Ishikawa (cell line): ENCODE measurements around the gene TRAF7.

Experiments
- CEBPB ChIP-seq: IDR thresholded peaks from 2 replicates; pipeline ENCODE4 v1.6.1; 2012
- CREB1 ChIP-seq: IDR thresholded peaks from 2 replicates; pipeline ENCODE4 v1.6.1; 2012; ENCODE audit warnings: low read depth
- EGR1 ChIP-seq: IDR thresholded peaks from 2 replicates; pipeline ENCODE4 v1.6.1; 2012
- EP300 ChIP-seq: IDR thresholded peaks from 2 replicates; pipeline ENCODE4 v1.6.1; 2012; ENCODE audit warnings: borderline replicate concordance
- NFIC ChIP-seq: IDR thresholded peaks from 2 replicates; pipeline ENCODE4 v1.6.1; 2012
- RAD21 ChIP-seq: IDR thresholded peaks from 2 replicates; pipeline ENCODE4 v1.6.1; 2012; ENCODE audit warnings: low read depth
- TAF1 ChIP-seq: IDR thresholded peaks from 2 replicates; pipeline ENCODE4 v1.6.1; 2012; ENCODE audit warnings: low read depth, mild to moderate bottlenecking
- TEAD4 ChIP-seq: IDR thresholded peaks from 2 replicates; pipeline ENCODE4 v1.6.1; 2012
- YY1 ChIP-seq: IDR thresholded peaks from 2 replicates; pipeline ENCODE4 v1.6.1; 2012; ENCODE audit warnings: low read depth
- TF ChIP-seq, protein P1 (sequence below): IDR thresholded peaks from 2 replicates; pipeline ENCODE4 v1.6.1; 2012
- TF ChIP-seq, protein P2 (sequence below): IDR thresholded peaks from 2 replicates; pipeline ENCODE4 v1.6.1; 2012; ENCODE audit warnings: low read depth, mild to moderate bottlenecking

DNA sequence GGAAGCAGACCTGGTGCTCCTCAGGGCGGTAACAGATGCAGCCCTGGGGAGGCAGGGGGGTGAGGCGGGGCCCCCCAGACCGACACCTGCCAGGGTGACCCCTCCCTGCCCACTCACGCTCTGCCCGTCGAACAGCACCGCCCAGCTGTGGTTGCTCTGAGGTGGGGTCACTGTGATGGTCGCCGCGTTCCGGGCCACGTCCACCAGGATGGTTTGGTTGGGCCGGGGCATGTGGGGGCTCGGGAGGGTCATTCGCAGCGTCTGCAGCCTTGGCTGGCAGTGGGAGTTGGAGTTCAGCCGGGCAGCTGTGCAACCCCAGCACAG is 54.4 kb downstream of the TRAF7 start:
- no peak for TF ChIP-seq EP300
- TF ChIP-seq TAF1: no peak
- no peak for TF ChIP-seq CEBPB
- TF ChIP-seq RAD21: no peak
- TF ChIP-seq EGR1: no peak
- no peak for TF ChIP-seq CREB1
- no peak for TF ChIP-seq YY1
- TF ChIP-seq, protein P1, sequence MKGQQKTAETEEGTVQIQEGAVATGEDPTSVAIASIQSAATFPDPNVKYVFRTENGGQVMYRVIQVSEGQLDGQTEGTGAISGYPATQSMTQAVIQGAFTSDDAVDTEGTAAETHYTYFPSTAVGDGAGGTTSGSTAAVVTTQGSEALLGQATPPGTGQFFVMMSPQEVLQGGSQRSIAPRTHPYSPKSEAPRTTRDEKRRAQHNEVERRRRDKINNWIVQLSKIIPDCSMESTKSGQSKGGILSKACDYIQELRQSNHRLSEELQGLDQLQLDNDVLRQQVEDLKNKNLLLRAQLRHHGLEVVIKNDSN: no peak
- TF ChIP-seq, protein P2, sequence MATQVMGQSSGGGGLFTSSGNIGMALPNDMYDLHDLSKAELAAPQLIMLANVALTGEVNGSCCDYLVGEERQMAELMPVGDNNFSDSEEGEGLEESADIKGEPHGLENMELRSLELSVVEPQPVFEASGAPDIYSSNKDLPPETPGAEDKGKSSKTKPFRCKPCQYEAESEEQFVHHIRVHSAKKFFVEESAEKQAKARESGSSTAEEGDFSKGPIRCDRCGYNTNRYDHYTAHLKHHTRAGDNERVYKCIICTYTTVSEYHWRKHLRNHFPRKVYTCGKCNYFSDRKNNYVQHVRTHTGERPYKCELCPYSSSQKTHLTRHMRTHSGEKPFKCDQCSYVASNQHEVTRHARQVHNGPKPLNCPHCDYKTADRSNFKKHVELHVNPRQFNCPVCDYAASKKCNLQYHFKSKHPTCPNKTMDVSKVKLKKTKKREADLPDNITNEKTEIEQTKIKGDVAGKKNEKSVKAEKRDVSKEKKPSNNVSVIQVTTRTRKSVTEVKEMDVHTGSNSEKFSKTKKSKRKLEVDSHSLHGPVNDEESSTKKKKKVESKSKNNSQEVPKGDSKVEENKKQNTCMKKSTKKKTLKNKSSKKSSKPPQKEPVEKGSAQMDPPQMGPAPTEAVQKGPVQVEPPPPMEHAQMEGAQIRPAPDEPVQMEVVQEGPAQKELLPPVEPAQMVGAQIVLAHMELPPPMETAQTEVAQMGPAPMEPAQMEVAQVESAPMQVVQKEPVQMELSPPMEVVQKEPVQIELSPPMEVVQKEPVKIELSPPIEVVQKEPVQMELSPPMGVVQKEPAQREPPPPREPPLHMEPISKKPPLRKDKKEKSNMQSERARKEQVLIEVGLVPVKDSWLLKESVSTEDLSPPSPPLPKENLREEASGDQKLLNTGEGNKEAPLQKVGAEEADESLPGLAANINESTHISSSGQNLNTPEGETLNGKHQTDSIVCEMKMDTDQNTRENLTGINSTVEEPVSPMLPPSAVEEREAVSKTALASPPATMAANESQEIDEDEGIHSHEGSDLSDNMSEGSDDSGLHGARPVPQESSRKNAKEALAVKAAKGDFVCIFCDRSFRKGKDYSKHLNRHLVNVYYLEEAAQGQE: no peak
- no peak for TF ChIP-seq NFIC
- no peak for TF ChIP-seq TEAD4
